Measurements from ENCODE around the gene NSD1.
"Not testable (repeated sequence)": the region's sequence is repeated elsewhere in the genome, so short reads cannot be mapped to it uniquely, and the experiment has no call there.

NSD1 gene

GRCh38 chr5:177128551-177128981 is 5.0 kb upstream of the NSD1 start:
- DNase-seq = peak in 1 of 2 donors; percentile 27

GRCh38 chr5:177130211-177131018 is 3.2 kb upstream of the NSD1 start:
- DNase-seq = no peak

- no peak for DNase-seq
These were observed 2.6 kb upstream of the NSD1 start for GRCh38 chr5:177131019-177131320.

DNA sequence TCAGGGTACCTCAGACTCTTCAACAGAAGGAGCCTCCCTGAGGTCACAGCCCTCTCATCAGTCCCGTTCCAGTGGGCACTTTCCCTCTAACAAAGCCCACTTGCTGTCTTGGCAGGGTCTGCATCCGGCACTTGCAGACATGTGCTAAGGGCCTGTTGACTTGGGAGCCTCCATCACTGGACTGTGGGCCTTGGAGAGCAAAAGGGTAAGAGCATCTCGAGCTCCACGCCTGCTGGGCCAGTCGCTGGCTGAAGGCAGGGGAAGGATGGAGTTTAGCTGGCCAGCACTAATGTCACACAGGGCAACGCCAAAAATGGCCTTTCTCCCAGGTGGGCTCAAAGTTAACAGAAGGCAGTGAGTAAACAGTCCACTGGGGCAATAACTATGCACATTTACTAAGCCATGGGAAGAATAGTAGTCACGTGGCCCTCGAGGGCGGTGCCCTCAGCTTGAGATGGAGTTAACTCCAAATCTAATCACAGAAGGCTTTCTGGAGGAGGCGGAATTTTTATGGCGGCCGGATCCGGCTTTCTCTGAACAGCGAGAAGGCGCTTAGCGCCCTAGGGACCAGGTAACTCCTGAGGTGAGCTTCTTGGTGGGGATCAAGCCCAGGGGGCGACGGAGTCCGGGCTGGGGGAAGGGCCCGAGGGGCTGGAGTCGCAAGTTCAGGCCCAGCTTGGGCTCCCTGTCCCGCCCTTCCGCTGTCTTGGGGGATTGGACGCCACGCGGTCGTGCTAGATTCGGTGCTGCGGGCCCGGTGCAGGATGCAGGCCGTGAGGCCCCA is 2.0 kb upstream of the NSD1 start:
- DNase-seq = no peak

DNA sequence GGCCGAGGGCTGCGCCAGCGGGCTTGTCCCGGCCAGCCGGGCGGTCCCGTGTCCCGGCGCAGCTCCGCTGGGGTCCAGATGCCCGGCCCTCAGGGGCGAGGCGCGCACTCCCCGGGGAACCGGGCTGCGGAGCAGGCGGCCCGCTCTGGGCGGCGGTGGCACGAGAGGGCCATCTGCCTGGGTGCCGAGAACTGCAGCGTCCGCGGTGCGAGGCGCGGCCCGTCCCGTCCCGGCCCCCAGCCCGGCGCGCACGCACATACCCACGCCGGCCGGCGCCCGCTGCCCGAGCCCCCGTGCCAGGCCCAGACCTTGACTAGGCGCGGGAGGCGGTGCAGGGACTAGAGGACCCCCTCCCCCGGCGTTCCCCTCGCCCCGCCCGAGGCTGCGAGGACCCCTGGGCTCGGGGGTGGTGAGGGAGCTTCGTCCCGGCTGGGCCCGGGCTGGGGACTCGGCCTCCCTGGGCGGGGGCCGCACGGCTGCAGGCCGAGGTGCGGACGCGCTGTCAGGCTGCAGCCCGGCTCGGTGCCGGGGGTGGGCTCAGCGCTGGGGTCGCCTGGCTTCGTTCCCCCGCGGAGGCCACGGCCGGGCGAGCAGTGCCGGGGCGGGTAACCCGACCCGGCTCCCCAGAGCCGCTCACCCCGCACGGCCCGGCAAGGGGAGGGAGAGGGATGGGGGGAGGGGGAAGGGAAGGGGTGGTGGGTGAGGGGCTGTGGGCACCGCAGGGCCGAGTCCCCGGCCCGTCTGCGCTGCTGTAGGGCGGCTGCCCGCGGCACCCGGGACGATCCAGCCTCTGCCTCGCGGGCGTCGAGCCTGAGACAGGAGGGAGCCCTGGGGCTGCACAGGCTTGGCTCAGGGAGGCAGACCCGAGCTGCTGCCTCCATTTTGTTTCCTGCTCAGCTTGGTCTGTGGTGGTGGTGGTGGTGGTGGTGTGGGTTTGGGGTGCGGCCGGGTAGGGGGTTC is 1.2 kb upstream of the NSD1 start:
- DNase-seq = no peak

DNA sequence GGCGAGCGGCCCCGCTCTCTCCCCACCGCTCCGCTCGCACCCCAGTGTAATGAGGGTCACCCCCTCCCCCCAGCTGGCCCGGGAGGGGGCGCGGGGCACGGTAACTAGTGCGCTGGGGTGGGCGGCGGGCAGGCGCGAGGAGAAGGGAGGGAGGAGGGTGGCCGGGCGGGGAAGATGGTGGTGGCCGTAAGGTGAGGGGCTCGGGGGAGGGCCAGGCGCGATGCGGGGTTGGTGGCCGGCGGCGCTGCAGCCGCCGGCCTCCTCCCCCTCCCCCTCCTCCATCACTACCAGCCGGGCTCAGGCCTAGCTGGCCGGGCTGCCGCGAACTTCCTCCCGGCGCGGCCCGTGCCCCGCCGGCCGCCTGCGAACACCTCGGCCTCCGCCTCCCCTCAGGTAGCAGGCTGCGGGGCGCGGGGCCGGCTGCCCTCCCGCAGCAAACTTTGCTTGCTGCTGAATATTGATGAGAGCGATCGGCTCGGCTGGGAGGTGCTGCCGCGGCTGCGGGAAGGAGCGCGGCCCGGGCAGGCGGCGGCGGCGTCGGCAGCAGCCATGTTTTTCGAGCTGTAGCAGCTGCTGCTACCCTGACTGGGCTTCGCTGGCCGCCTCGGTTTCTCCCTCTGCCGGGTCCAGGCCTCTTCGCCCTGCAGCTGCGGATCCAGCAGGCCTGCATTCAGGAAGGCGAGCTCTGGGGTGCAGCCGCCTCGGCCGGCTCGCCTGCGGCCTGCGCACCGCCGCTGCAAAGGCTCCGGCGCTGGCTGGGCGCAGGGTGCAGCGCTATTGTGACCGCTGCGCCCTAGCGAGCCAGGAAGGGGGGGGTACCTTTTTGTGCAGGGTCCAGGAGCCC is 502 bp downstream of the NSD1 start:
- peak; percentile 41 to 67 for DNase-seq

DNA sequence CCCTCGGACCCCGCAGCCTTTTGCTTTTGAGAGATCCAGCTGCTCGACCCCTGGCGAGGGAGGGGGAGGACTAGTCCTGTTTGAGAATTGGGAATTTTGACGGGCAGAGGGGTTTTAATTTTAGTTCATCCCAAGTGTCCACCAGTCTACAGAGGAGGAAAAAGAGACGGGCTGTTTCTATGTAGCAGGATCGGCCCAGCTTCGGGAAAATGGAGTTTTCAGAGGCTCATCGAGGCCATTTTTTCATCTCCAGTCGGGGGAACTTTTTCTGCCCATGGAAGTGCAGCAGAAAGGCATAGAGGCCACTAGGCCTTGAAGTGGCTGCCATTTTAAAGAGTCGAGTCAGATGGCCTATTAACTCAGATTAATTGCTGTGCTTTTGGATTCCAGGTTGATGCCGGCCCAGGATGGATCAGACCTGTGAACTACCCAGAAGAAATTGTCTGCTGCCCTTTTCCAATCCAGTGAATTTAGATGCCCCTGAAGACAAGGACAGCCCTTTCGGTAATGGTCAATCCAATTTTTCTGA is 1.2 kb downstream of the NSD1 start:
- peak in 1 of 2 donors; percentile 18 for DNase-seq

GRCh38 chr5:177140312-177140711 is 6.7 kb downstream of the NSD1 start:
- no peak for DNase-seq

DNA sequence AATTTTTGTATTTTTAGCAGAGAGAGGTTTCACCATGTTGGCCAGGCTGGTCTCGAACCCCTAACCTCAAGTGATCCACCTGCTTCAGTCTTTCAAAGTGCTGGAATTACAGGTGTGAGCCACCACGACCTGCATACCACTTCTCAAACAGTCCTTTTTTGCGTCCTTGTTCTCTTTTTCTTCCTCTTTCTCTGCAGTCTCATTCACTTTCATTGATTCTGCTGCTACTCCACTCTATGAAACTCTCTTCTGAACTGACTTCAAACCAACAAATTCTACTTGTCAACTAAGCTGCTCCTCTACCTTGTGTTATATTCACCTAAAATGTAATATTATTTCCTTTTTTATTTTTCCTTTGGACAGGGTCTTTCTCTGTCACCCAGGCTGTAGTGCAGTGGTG is 7.9 kb downstream of the NSD1 start:
- DNase-seq = no peak

- DNase-seq = no peak
These were observed 8.6 kb downstream of the NSD1 start for GRCh38 chr5:177142098-177142611.

DNA sequence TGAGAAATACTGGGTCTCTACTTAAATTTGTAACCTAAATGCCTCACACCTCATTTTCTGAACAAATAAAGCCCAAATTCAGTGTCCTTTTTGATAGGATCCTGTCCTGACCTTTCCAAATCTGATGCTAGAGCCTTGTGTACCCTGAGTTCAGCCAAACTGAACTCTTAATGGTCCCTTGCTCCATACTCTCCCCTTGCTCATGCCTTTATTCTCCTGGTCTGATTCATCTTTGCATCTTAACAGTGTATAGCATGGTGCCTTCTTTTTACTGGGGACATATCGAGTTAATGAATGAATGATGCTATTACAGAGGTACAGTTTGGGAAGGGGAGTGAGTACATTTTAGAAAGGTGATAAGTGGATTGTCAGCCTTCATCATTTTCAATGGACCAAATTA is 9.2 kb downstream of the NSD1 start:
- no peak for DNase-seq

DNA sequence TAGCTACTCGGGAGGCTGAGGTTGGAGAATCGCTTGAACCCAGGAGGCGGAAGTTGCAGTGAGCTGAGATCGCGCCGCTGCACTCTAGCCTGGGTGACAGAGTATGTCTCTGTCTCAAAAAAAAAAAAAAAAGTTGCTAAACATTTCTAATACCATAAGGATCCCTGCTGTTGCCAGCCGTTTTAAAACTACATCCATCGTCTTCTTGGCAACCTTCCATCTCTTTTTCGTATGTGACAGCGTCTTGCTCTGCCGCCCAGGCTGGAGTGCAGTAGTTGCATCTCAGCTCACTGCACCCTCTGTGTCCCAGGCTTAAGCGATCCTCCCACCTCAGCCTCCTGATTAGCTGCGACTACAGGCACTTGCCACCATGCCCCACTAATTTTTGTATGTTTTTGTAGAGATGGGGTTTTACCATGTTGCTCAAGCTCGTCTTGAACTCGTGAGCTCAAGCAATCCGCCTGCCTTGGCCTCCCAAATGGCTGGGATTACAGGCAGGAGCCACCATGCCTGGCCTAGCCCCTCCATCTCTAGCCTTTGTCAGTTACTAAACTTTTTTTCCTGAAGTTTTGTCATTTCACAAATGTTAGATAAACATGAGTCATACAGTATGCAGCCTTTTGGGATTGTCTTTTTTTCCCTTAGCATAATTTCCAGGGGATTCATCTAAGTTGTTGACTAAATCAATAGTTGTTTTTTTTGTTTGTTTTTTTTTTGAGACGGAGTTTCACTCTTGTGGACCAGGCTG is 13.5 kb downstream of the NSD1 start:
- DNase-seq = no peak

GRCh38 chr5:177150061-177150460 is 16.5 kb downstream of the NSD1 start:
- DNase-seq = not testable (repeated sequence)

DNA sequence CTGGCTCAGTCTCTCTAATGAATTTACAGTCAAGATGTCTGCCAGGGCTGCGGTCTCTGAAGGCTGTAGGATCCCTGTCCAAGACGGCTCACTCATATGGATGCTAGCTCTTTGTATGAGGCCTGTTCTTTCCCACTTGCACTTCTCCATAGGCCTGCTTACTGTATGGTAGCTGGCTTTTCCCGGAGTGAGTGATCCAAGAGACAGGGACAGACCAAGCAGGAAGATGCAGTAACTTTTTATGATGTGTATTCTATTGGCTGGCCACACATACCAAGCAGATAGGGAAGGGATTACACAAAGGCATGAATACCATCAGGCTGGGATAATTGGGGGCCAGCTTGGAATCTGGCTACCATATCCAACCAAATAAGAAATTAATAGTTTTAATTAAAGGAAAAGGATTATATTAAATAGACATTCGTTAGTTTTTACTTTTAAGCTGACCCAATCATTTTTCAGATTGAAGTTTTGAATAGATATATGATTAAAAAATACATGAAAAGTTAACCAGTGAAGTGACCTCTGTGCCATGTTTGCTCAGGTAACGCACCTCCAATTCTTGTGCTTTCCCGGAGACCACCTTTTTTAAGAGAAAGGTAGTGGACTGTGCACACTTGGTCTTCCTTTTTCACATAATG is 20.6 kb downstream of the NSD1 start:
- no peak for DNase-seq

DNA sequence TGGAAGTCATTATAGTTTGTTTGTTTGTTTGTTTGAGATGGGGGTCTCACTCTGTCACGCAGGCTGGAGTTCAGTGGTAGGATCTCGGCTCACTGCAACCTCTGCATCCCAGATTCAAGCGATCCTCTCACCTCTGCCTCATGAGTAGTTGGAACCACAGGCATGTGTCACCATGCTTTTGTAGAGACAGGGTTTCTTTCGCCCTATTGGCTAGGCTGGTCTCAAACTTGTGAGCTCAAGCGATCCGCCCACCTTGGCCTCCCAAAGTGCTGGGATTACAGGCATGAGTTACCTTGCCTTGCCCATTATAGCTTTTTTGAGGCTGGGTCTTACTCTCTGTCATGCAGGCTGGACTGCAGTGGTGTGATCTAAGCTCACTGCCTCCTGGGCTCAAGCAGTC is 28.8 kb downstream of the NSD1 start:
- DNase-seq = no peak

GRCh38 chr5:177163500-177163899 is 29.9 kb downstream of the NSD1 start:
- DNase-seq = no peak

- no peak for DNase-seq
These were observed 35.7 kb downstream of the NSD1 start for GRCh38 chr5:177169271-177169670.

- DNase-seq = no peak
These were observed 38.4 kb downstream of the NSD1 start for GRCh38 chr5:177171961-177172360.

GRCh38 chr5:177175336-177175735 is 41.8 kb downstream of the NSD1 start:
- DNase-seq = no peak

DNA sequence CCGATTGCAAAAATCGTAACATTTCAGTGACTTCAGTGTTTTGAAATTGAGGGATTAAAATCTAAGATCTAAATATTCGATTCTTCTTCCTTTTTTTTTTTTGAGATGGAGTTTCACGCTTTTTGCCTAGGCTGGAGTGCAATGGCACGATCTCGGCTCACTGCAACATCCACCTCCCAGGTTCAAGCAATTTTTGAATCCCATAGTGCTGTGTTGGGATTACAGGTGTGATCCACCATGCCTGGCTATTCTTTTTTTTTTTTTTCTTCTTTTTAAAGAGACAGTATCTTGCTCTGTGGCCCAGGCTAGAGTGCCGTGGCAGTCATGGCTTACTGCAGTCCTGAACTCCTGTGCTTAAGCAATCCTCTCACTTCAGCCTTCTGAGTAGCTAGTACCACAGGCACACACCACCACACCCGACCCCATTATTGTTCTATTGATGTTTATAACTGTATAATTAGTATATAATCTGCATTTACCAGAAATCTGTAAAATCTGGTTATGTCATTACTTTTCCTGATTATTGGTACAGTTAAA is 42.7 kb downstream of the NSD1 start:
- DNase-seq = no peak

All from inflammatory macrophage (primary cell).